Endodermal cell (in vitro differentiated cells): ENCODE measurements around the gene SRGAP1. TPM values are rescaled to one million over a fixed set of nuclear protein-coding genes. Genes with fewer than 3 reads are reported as not detected.

Experiments used
- DNase-seq: peaks from one replicate; pipeline ENCODE4 v3.0.0-alpha.2; 2017
- H3K27ac ChIP-seq: 2 replicates; pipeline ENCODE4 v1.5.1; 2013; ENCODE audit warnings: mild to moderate bottlenecking, low read depth, low read length, moderate library complexity
- H3K27me3 ChIP-seq: 2 replicates; pipeline ENCODE4 v1.6.1; 2013; ENCODE audit warnings: mild to moderate bottlenecking, low read length, moderate library complexity; ENCODE audit not compliant: insufficient read depth, control insufficient read depth, poor library complexity, severe bottlenecking
- H3K36me3 ChIP-seq: 2 replicates; pipeline ENCODE4 v1.7.0; 2013; ENCODE audit warnings: mild to moderate bottlenecking, low read length, moderate library complexity; ENCODE audit not compliant: control insufficient read depth, insufficient read depth
- H3K4me1 ChIP-seq: one replicate; pipeline ENCODE4 v1.7.0; 2013; ENCODE audit warnings: low read length; ENCODE audit not compliant: control insufficient read depth, insufficient read depth
- H3K4me3 ChIP-seq: 2 replicates; pipeline ENCODE4 v1.5.1; 2013; ENCODE audit warnings: mild to moderate bottlenecking, low read length, moderate library complexity
- H3K9ac ChIP-seq: 2 replicates; pipeline ENCODE4 v1.6.1; 2013; ENCODE audit warnings: mild to moderate bottlenecking, low read length, moderate library complexity; ENCODE audit not compliant: poor library complexity, severe bottlenecking; ENCODE audit errors: extremely low read depth
- H3K9me3 ChIP-seq: 2 replicates; pipeline ENCODE4 v1.6.1; 2013; ENCODE audit warnings: mild to moderate bottlenecking, low read length, moderate library complexity; ENCODE audit not compliant: control insufficient read depth
- H3K27ac Mint-ChIP-seq: 2 replicates; pipeline ENCODE4 v1.8.0; 2020; ENCODE audit warnings: mixed read lengths
- H3K27me3 Mint-ChIP-seq: 2 replicates; pipeline ENCODE4 v1.8.0; 2021; ENCODE audit warnings: mild to moderate bottlenecking, mixed read lengths; ENCODE audit not compliant: insufficient read depth
- H3K36me3 Mint-ChIP-seq: 2 replicates; pipeline ENCODE4 v1.8.0; 2020; ENCODE audit warnings: low read depth, mixed read lengths
- H3K4me1 Mint-ChIP-seq: 2 replicates; pipeline ENCODE4 v1.8.0; 2020; ENCODE audit warnings: mixed read lengths
- H3K4me3 Mint-ChIP-seq: 2 replicates; pipeline ENCODE4 v1.8.0; 2020; ENCODE audit warnings: mild to moderate bottlenecking, moderate library complexity, mixed read lengths
- H3K9me3 Mint-ChIP-seq: 2 replicates; pipeline ENCODE4 v1.8.0; 2020; ENCODE audit warnings: mild to moderate bottlenecking, mixed read lengths
- WGBS, 2 experiments: methylation state at CpG; one replicate each; pipeline versions ENCODE4 v1.1.5 to v1.1.7; 2013; ENCODE audit warnings: missing lambda C conversion rate in 2 of 2, mixed read lengths in 1 of 2; ENCODE audit not compliant: insufficient coverage in 1 of 2, insufficient read length in 1 of 2; 5-methylcytosine and 5-hydroxymethylcytosine counted together
- total RNA-seq, 2 donors: library from RNA; stranded (reverse); fragmentation: NEBNext Ultra II Directional in 1 of 2; extraction: Animal tissue kit (Norgen Biotek cat#: 25700) in 1 of 2; gene quantifications; 2 replicates in 1 of 2; 3 replicates in 1 of 2; pipeline ENCODE4 v1.2.1, GENCODE V29; 2021
- TF ChIP-seq, protein P1 (sequence below): fragments of 200-600 bp; sonication (generic); conservative IDR thresholded peaks from 2 replicates; pipeline ENCODE4 v1.5.0; 2021; ENCODE audit warnings: antibody characterized with exemption, mild to moderate bottlenecking

Gene SRGAP1
- total RNA-seq, 2 donors from 2014 or later = 10.6 to 13.4 TPM

GRCh38 chr12:64203775-64204174, 359.3 kb downstream of the SRGAP1 start:
- Histone ChIP-seq H3K27me3 (no peaks in the 10 kb centered on the region), H3K27ac (no peak overlapping the region), H3K9ac (no peak overlapping the region), H3K4me1 (no peaks in the 10 kb centered on the region), H3K9me3 (no peaks in the 10 kb centered on the region), H3K4me3 (no peak overlapping the region), H3K36me3 (peaks cover 4% of the 10 kb centered on the region)
- Mint-ChIP-seq H3K36me3 (peaks cover 15% of the 10 kb centered on the region), H3K27me3 (no peaks in the 10 kb centered on the region), H3K27ac (no peak overlapping the region), H3K9me3 (peaks cover 6% of the 10 kb centered on the region), H3K4me3 (no peak overlapping the region), H3K4me1 (no peaks in the 10 kb centered on the region)
- DNase-seq = no peak
- TF ChIP-seq, protein P1, sequence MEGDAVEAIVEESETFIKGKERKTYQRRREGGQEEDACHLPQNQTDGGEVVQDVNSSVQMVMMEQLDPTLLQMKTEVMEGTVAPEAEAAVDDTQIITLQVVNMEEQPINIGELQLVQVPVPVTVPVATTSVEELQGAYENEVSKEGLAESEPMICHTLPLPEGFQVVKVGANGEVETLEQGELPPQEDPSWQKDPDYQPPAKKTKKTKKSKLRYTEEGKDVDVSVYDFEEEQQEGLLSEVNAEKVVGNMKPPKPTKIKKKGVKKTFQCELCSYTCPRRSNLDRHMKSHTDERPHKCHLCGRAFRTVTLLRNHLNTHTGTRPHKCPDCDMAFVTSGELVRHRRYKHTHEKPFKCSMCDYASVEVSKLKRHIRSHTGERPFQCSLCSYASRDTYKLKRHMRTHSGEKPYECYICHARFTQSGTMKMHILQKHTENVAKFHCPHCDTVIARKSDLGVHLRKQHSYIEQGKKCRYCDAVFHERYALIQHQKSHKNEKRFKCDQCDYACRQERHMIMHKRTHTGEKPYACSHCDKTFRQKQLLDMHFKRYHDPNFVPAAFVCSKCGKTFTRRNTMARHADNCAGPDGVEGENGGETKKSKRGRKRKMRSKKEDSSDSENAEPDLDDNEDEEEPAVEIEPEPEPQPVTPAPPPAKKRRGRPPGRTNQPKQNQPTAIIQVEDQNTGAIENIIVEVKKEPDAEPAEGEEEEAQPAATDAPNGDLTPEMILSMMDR = no peak
- 65 to 67% methylated on average over 5 to 7 of the region's 7 CpGs for WGBS, 2 experiments

GRCh38 chr12:64205542-64205941, 361.0 kb downstream of the SRGAP1 start:
- TF ChIP-seq, protein P1 = no peak
- Histone ChIP-seq H3K36me3 (peaks cover 4% of the 10 kb centered on the region), H3K4me1 (no peaks in the 10 kb centered on the region), H3K9me3 (no peaks in the 10 kb centered on the region), H3K9ac (no peak overlapping the region), H3K27ac (no peak overlapping the region), H3K27me3 (no peaks in the 10 kb centered on the region), H3K4me3 (no peak overlapping the region)
- H3K27ac Mint-ChIP-seq = no peak overlapping the region
- DNase-seq = no peak
- H3K9me3 Mint-ChIP-seq = peaks cover 6% of the 10 kb centered on the region
- H3K36me3 Mint-ChIP-seq = peaks cover 15% of the 10 kb centered on the region
- no peaks in the 10 kb centered on the region for H3K4me1 Mint-ChIP-seq
- H3K4me3 Mint-ChIP-seq = no peak overlapping the region
- no CpG with 5 or more reads among the region's 2 CpGs for WGBS, 2 experiments
- H3K27me3 Mint-ChIP-seq = no peaks in the 10 kb centered on the region

DNA sequence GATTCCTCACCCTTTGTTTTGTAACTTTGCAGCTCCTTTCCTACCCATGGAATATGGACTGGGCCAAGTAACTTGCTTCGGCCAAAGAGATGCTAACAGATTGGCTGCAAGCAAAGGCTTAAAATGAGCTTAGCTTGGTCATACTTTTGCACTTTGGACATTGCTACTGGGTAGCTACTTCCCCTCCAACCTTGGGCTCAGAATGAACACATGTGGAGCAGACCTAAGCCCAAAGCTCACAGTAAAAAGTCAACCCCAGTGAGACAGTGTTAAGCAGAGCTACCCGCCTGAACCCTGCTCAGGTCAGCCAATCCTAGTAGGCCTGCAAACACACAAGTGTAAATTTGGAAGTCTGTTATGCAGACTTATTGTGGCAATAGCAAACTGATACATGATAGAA, 363.0 kb downstream of the SRGAP1 start:
- Mint-ChIP-seq H3K27me3 (no peaks in the 10 kb centered on the region), H3K4me1 (no peaks in the 10 kb centered on the region), H3K9me3 (no peaks in the 10 kb centered on the region), H3K4me3 (no peak overlapping the region), H3K27ac (no peak overlapping the region), H3K36me3 (peaks cover 18% of the 10 kb centered on the region)
- H3K27me3 ChIP-seq = no peaks in the 10 kb centered on the region
- TF ChIP-seq, protein P1 = no peak
- 96 to 100% methylated on average over 2 of the region's 2 CpGs for WGBS, 2 experiments
- H3K9ac ChIP-seq = no peak overlapping the region
- H3K4me3 ChIP-seq = no peak overlapping the region
- no peak overlapping the region for H3K27ac ChIP-seq
- H3K9me3 ChIP-seq = no peaks in the 10 kb centered on the region
- peaks cover 8% of the 10 kb centered on the region for H3K36me3 ChIP-seq
- DNase-seq = no peak
- H3K4me1 ChIP-seq = no peaks in the 10 kb centered on the region

Other genes starting within 250 kb of the SRGAP1 start
- 10 to 100 TPM in 1 of 2 donors, 1 to 10 TPM in 1; 8.6 to 11.0 TPM for gene DPY19L2, start 176.2 kb upstream of the SRGAP1 start, total RNA-seq
- gene RXYLT1, start 64.8 kb upstream of the SRGAP1 start, total RNA-seq = 10 to 100 TPM in 1 of 2 donors, 1 to 10 TPM in 1; 9.7 to 11.0 TPM